ENCODE measurements around the gene ETFA.

Gene ETFA

GRCh38 chr15:76199106-76200082 is 111.9 kb downstream of the ETFA start:
- TF ChIP-seq CTCF (IDR thresholded peaks at IDR 0.05; ENCODE audit: control extremely low read depth, extremely low read depth, low read depth, missing control alignments), result no peak
- ChIA-PET POLR2A (no interaction called here), CTCF (interaction anchor here (1.0 to 3.5 kb wide), 5 partner anchors 8 to 35 kb away, joined by 3 to 26 read pairs (median 3); no protein-coding TSS in a partner anchor)
- DNase-seq (ENCODE audit: extremely low spot score), result no peak

GRCh38 chr15:76198456-76199105 is 112.7 kb downstream of the ETFA start:
- no peak for TF ChIP-seq CTCF (IDR thresholded peaks at IDR 0.05; ENCODE audit: control extremely low read depth, extremely low read depth, low read depth, missing control alignments)
- ChIA-PET POLR2A (no interaction called here), CTCF (interaction anchor here (1.0 to 3.7 kb wide), 7 partner anchors 8 to 135 kb away, joined by 3 to 26 read pairs (median 4); no protein-coding TSS in a partner anchor)
- DNase-seq (ENCODE audit: extremely low spot score), result no peak

- no peak for DNase-seq (ENCODE audit: extremely low spot score)
- ChIA-PET POLR2A (no interaction called here), CTCF (interaction anchor here (1.0 to 3.7 kb wide), 4 partner anchors 8 to 136 kb away, joined by 3 to 20 read pairs (median 4); no protein-coding TSS in a partner anchor)
- no peak for TF ChIP-seq CTCF (IDR thresholded peaks at IDR 0.05; ENCODE audit: control extremely low read depth, extremely low read depth, low read depth, missing control alignments)
Observed at GRCh38 chr15:76197703-76198455, 113.4 kb downstream of the ETFA start.

- ChIA-PET POLR2A (no interaction called here), CTCF (interaction anchor here (1.0 to 3.7 kb wide), 4 partner anchors 10 to 18 kb away, joined by 3 to 20 read pairs (median 3); no protein-coding TSS in a partner anchor)
- no peak for TF ChIP-seq CTCF (IDR thresholded peaks at IDR 0.05; ENCODE audit: control extremely low read depth, extremely low read depth, low read depth, missing control alignments)
- no peak for DNase-seq (ENCODE audit: extremely low spot score)
Observed at GRCh38 chr15:76196269-76197231, 114.7 kb downstream of the ETFA start.

GRCh38 chr15:76195506-76196268 is 115.6 kb downstream of the ETFA start:
- DNase-seq (ENCODE audit: extremely low spot score), result no peak
- ChIA-PET POLR2A (no interaction called here), CTCF (interaction anchor here (1.3 to 3.7 kb wide), 3 partner anchors 10 to 18 kb away, joined by 3 to 20 read pairs (median 3); no protein-coding TSS in a partner anchor)
- TF ChIP-seq CTCF (IDR thresholded peaks at IDR 0.05; ENCODE audit: control extremely low read depth, extremely low read depth, low read depth, missing control alignments), result no peak
